HFFc6 (cell line): ENCODE measurements around the gene PIN1. TPM values are rescaled to one million over a fixed set of nuclear protein-coding genes. Genes with fewer than 3 reads are reported as not detected.
A peak's percentile ranks its signal among the peaks of the same experiment; 100 is the strongest.
"Not testable (repeated sequence)": the region's sequence is repeated elsewhere in the genome, so short reads cannot be mapped to it uniquely, and the experiment has no call there.

Experiments used
- DNase-seq: peaks from one replicate; pipeline ENCODE4 v3.0.0-alpha.2; 2018
- H3K27ac Mint-ChIP-seq: 2 replicates; pipeline ENCODE4 v1.8.0; 2020; ENCODE audit warnings: mild to moderate bottlenecking, mixed read lengths
- H3K27me3 Mint-ChIP-seq: 2 replicates; pipeline ENCODE4 v1.8.0; 2021; ENCODE audit warnings: mild to moderate bottlenecking, moderate library complexity, mixed read lengths; ENCODE audit not compliant: insufficient read depth
- H3K36me3 Mint-ChIP-seq: 2 replicates; pipeline ENCODE4 v1.8.0; 2021; ENCODE audit warnings: low read depth, mixed read lengths
- H3K4me1 Mint-ChIP-seq: 2 replicates; pipeline ENCODE4 v1.8.0; 2020; ENCODE audit warnings: low read depth, mixed read lengths
- H3K4me3 Mint-ChIP-seq: 2 replicates; pipeline ENCODE4 v1.8.0; 2020; ENCODE audit warnings: mild to moderate bottlenecking, moderate library complexity, mixed read lengths
- H3K9me3 Mint-ChIP-seq: 2 replicates; pipeline ENCODE4 v1.8.0; 2020; ENCODE audit warnings: mild to moderate bottlenecking, mixed read lengths
- total RNA-seq, 6 experiments: library from RNA; stranded (reverse); fragmentation: NEBNext Ultra II Directional; extraction: Animal tissue kit (Norgen Biotek cat#: 25700); gene quantifications; 2 replicates in 1 of 6; 3 replicates in 5 of 6; pipeline ENCODE4 v1.2.3, GENCODE V29; 2021
- TF ChIP-seq, protein P1 (sequence below): fragments of 200-600 bp; sonication (generic); IDR thresholded peaks from 2 replicates; pipeline ENCODE4 v1.5.0; 2021; ENCODE audit warnings: antibody characterized with exemption, mild to moderate bottlenecking

PIN1 gene
- total RNA-seq, 6 experiments from 2014 or later: 113 to 153 (median 120) TPM

DNA sequence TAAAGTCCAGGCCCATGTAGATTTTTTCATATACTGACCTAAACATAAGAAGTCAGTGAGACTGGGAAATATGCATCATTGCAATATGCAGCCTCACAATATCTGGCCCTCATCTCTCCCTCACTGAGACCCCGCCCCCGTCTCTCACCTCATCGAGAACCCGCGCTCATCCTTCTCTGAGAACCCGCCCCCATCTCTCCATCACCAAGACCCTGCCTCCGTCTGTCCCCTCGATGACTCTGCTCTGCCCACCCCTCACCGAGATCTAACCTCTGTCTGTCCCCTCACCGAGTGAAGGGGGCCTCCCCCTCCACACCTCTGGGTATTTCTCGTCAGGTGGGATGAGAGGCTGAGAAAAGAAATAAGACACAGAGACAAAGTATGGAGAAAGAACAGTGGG is 46.1 kb upstream of the PIN1 start:
- no peak overlapping the region for H3K27ac Mint-ChIP-seq
- DNase-seq: no peak
- no peaks in the 10 kb centered on the region for H3K9me3 Mint-ChIP-seq
- peaks cover 36% of the 10 kb centered on the region for H3K4me1 Mint-ChIP-seq
- TF ChIP-seq, protein P1, sequence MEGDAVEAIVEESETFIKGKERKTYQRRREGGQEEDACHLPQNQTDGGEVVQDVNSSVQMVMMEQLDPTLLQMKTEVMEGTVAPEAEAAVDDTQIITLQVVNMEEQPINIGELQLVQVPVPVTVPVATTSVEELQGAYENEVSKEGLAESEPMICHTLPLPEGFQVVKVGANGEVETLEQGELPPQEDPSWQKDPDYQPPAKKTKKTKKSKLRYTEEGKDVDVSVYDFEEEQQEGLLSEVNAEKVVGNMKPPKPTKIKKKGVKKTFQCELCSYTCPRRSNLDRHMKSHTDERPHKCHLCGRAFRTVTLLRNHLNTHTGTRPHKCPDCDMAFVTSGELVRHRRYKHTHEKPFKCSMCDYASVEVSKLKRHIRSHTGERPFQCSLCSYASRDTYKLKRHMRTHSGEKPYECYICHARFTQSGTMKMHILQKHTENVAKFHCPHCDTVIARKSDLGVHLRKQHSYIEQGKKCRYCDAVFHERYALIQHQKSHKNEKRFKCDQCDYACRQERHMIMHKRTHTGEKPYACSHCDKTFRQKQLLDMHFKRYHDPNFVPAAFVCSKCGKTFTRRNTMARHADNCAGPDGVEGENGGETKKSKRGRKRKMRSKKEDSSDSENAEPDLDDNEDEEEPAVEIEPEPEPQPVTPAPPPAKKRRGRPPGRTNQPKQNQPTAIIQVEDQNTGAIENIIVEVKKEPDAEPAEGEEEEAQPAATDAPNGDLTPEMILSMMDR: no peak
- peaks cover 3% of the 10 kb centered on the region for H3K27me3 Mint-ChIP-seq
- H3K36me3 Mint-ChIP-seq: no peaks in the 10 kb centered on the region
- H3K4me3 Mint-ChIP-seq: no peak overlapping the region

DNA sequence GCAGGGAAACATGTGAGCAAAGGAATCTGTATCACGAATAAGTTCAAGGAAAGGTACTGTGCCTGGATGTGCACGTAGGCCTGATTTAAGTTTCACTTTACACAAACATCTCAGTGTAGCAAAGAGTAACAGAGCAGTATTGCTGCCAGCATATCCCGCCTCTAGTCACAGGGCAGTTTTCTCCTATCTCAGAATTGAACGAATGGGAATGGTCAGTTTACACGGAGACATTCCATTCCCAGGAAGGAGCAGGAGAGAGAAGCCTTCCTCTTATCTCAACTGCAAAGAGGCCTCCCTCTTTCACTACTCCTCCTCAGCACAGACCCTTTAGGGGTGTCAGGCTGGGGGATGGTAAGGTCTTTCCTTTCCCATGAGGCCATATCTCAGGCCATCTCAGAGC is 45.5 kb upstream of the PIN1 start:
- not testable (repeated sequence) for H3K27me3 Mint-ChIP-seq, H3K9me3 Mint-ChIP-seq, H3K36me3 Mint-ChIP-seq, DNase-seq, H3K27ac Mint-ChIP-seq, H3K4me3 Mint-ChIP-seq
- H3K4me1 Mint-ChIP-seq: peaks cover 30% of the 10 kb centered on the region

DNA sequence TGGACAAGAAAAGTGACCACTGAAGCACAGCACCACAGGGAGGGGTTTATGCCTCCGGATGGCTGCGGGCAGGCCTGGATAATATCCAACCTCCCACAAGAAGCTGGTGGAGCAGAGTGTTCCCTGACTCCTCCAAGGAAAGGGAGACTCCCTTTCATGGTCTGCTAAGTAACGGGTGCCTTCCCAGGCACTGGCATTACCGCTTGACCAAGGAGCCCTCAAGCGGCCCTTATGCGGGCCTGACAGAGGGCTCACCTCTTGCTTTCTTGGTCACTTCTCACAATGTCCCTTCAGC is 44.1 kb upstream of the PIN1 start:
- not testable (repeated sequence) for H3K27me3 Mint-ChIP-seq, H3K9me3 Mint-ChIP-seq, H3K36me3 Mint-ChIP-seq, DNase-seq
- peaks cover 23% of the 10 kb centered on the region for H3K4me1 Mint-ChIP-seq
- peak overlapping the region; percentile 88 for H3K4me3 Mint-ChIP-seq
- peak overlapping the region; percentile 74 for H3K27ac Mint-ChIP-seq

DNA sequence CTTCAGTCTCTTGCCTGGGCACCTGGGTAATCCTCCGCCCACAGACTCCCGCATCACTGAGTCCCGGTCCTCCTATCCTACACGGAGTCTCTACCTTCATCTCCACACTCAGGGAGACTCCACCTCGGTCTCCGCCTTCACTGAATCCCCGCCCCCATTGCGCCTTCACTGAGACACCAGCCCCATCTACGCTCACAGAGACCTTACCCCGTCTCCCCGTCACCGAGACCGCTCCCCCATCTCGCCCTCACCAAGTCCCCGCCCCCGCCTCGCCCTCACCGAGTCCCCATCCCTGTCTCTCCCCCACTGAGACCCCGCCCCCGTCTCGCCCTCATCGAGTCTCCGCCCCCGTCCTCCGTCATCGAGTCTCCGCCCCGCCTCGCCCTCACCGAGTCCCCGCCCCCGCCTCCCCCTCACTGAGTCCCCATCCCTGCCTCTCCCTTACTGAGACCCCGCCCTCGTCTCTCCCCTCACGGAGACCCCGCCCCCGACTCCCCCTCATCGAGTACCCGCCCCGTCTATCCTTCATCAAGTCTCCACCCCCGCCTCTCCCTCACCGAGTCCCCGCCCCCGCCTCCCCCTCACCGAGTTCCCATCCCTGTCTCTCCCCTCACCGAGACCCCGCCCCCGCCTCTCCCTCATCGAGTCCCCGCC is 43.4 kb upstream of the PIN1 start:
- Mint-ChIP-seq H3K4me1 (peaks cover 28% of the 10 kb centered on the region), H3K27ac (peak overlapping the region; percentile 74)

DNA sequence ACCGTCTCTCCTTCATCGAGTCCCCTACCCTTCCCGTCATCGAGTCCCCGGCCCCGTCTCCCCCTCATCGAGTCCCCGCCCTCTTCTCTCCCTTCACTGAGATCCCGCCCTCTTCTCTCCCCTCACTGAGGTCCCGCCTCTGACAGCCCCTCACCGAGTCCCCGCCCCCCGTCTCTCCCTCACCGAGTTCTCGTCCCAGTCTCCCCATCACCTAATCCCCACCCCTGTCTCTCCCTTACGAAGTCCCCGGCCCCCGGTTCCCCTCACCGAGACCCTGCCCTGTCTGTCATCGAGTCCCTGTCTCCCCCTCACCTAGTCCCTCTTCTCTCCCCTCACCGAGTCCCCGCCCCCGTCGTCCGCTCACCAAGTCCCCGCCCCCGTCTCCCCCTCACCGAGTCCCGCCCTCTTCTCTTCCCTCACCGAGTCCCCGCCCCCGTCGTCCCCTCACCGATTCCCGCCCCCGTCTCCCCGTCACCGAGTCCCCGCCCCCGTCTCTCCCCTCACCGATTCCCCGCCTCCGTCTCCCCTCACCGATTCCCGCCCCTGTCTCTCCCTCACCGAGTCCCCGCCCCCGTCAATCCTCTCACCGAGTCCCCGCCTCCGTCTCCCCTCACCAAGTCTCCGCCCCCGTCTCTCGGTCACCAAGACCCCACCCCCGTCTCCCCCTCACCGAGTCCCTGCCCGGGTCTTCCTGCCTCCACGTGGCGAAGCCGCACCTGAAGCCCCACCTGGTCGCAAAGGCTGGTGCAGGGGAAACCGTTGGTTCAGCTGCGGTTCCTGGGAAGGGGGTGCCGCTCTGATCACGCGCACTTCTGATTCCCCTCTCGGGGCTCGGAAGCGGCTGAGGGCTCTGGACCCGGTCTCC is 42.7 kb upstream of the PIN1 start:
- peak overlapping the region; percentile 74 for H3K27ac Mint-ChIP-seq
- no peaks in the 10 kb centered on the region for H3K9me3 Mint-ChIP-seq
- H3K27me3 Mint-ChIP-seq: peaks cover 3% of the 10 kb centered on the region
- peaks cover 29% of the 10 kb centered on the region for H3K4me1 Mint-ChIP-seq
- peak; percentile 73 for DNase-seq
- TF ChIP-seq, protein P1: no peak
- H3K4me3 Mint-ChIP-seq: peak overlapping the region; percentile 88
- no peaks in the 10 kb centered on the region for H3K36me3 Mint-ChIP-seq

More for the DNA sequence above, 43.4 kb upstream of the PIN1 start:
- Mint-ChIP-seq H3K9me3 (no peaks in the 10 kb centered on the region), H3K4me3 (peak overlapping the region; percentile 88), H3K36me3 (no peaks in the 10 kb centered on the region), H3K27me3 (peaks cover 3% of the 10 kb centered on the region)
- peak; percentile 85 for DNase-seq
- TF ChIP-seq, protein P1: no peak

DNA sequence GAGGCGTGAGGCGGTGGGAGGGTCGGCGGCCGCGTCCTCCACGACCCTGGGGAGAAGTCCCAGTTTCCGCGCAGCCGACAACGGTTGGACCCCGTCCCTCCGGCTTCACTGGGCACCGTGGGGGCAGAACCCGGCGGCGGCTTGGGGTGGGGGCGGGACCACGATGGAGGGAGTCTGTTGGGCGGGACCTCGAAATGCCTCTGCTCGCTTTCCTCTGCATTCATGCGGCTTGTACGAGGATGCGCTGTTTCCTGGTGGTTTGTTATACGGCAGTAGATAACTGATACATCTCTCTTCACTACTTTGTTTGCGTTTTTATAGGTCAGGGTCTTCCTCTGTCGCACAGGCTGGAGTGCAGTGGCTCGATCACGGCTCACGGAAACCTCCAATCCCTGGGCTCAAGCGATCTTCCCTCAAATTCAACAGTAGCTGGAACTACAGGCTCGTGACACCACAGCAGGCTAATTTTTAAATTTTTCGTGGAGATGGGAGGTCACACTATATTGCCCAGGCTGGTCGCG is 42.0 kb upstream of the PIN1 start:
- peaks cover 3% of the 10 kb centered on the region for H3K27me3 Mint-ChIP-seq
- peaks cover 29% of the 10 kb centered on the region for H3K4me1 Mint-ChIP-seq
- H3K4me3 Mint-ChIP-seq: peak overlapping the region; percentile 88
- DNase-seq: no peak
- no peaks in the 10 kb centered on the region for H3K9me3 Mint-ChIP-seq
- H3K27ac Mint-ChIP-seq: peak overlapping the region; percentile 62
- no peaks in the 10 kb centered on the region for H3K36me3 Mint-ChIP-seq
- TF ChIP-seq, protein P1: no peak
